ENCODE results near the gene ZNF287.

GRCh38 chr17:16551878-16552636 lies 16.9 kb downstream of the ZNF287 start:
- no peak for TF ChIP-seq POLR2AphosphoS5 (IDR thresholded peaks at IDR 0.05; ENCODE audit: low read depth, low read length)
- no peak for TF ChIP-seq TAF1 (IDR thresholded peaks at IDR 0.05; ENCODE audit: borderline replicate concordance, insufficient read depth, low read length)
- TF ChIP-seq REST (IDR thresholded peaks at IDR 0.05; ENCODE audit: insufficient read depth in 1 of 2, low read depth in 2 of 2, low read length in 2 of 2) = no peak
- no peak for TF ChIP-seq FOXP2 (optimal IDR thresholded peaks at IDR 0.05; ENCODE audit: borderline replicate concordance, extremely low read depth, extremely low read length, insufficient read depth)
